Measurements from ENCODE around the gene CD320. TPM values are rescaled to one million over a fixed set of nuclear protein-coding genes. Genes with fewer than 3 reads are reported as not detected.
"Not testable (repeated sequence)": the region's sequence is repeated elsewhere in the genome, so short reads cannot be mapped to it uniquely, and the experiment has no call there.

CD320 gene
- total RNA-seq, 4 donors from 2014 or later = 49.8 to 85.3 (median 66.1) TPM

DNA sequence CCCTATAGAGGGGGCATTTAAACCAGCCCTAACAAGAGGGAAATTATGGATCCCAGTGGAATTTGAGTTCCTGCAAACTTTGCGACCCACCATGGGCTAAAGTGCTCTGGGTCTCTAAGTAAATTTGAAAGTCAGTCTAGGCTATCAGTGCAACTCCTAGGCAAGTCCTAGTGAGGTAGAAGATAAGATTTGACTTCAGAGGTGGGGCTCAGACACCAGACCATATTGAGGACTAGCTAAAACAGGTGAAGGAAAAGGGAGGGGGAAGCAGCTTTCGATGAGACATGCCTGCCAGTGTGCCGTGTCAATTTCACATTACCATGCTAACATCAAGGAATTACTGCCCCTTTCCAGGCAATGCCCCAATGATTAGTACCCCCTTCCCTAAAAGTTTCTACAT is 38.4 kb downstream of the CD320 start:
- TF ChIP-seq POLR2A (IDR thresholded peaks at IDR 0.05) = no peak
- no peak for TF ChIP-seq CTCF (IDR thresholded peaks at IDR 0.05 in 4 of 5, conservative IDR thresholded peaks at IDR 0.05 in 1 of 5)
- Histone ChIP-seq H3K4me1 (peaks cover 0 to 3% of the 10 kb centered on the region in 2 donors), H3K27ac (no peak overlapping the region), H3K9me3 (no peaks in the 10 kb centered on the region), H3K4me3 (no peak overlapping the region), H3K27me3 (no peaks in the 10 kb centered on the region), H3K36me3 (no peaks in the 10 kb centered on the region)
- in situ Hi-C loops (cut with MboI; ENCODE audit: low sequenced_read_pairs in 4 of 4) (loop anchor here in 2 of 4 donors (5.0 to 25.0 kb wide), 2 partner anchors 43 to 257 kb away; partner anchors contain the start of gene ELAVL1 (in 2 of the 2)), intact Hi-C loops (cut with DNase I; ENCODE audit: low total_unique reads) (loop anchor here (2.0 kb wide), 1 partner anchor 51 kb away; the partner anchor contains the start of genes NDUFA7 and RPS28)
- no peak for ATAC-seq
- no peak for DNase-seq

GRCh38 chr19:8265872-8266271 is 42.3 kb downstream of the CD320 start:
- intact Hi-C loops (cut with DNase I; ENCODE audit: low total_unique reads) = no loop called here
- no peak for DNase-seq
- in situ Hi-C loops (cut with MboI; ENCODE audit: low sequenced_read_pairs in 4 of 4) = loop anchor here in 2 of 4 donors (5.0 to 25.0 kb wide), 2 partner anchors 46 to 254 kb away; partner anchors contain the start of gene ELAVL1 (in 2 of the 2)
- Histone ChIP-seq H3K4me3 (no peak overlapping the region), H3K4me1 (peaks cover 0 to 3% of the 10 kb centered on the region in 2 donors), H3K27ac (no peak overlapping the region), H3K36me3 (no peaks in the 10 kb centered on the region), H3K27me3 (no peaks in the 10 kb centered on the region), H3K9me3 (no peaks in the 10 kb centered on the region)
- no peak for ATAC-seq
- TF ChIP-seq CTCF (IDR thresholded peaks at IDR 0.05 in 4 of 5, conservative IDR thresholded peaks at IDR 0.05 in 1 of 5) (no peak), POLR2A (IDR thresholded peaks at IDR 0.05) (no peak)

- in situ Hi-C loops (cut with MboI; ENCODE audit: low sequenced_read_pairs in 4 of 4) = loop anchor here in 2 of 4 donors (25.0 kb wide), 1 partner anchor 252 kb away; the partner anchor contains the start of gene ELAVL1 (in 2 of the 2)
- H3K4me3 ChIP-seq; H3K4me1 ChIP-seq; intact Hi-C loops (cut with DNase I; ENCODE audit: low total_unique reads); H3K36me3 ChIP-seq; H3K27me3 ChIP-seq; H3K27ac ChIP-seq; H3K9me3 ChIP-seq; ATAC-seq; DNase-seq: not testable (repeated sequence)
Measured at GRCh38 chr19:8264248-8264647, 43.9 kb downstream of the CD320 start.

- in situ Hi-C loops (cut with MboI; ENCODE audit: low sequenced_read_pairs in 4 of 4) = loop anchor here in 2 of 4 donors (25.0 kb wide), 1 partner anchor 250 kb away; the partner anchor contains the start of gene ELAVL1 (in 2 of the 2)
- Histone ChIP-seq H3K36me3 (no peaks in the 10 kb centered on the region), H3K27me3 (no peaks in the 10 kb centered on the region), H3K4me3 (no peak overlapping the region), H3K27ac (no peak overlapping the region), H3K9me3 (no peaks in the 10 kb centered on the region), H3K4me1 (no peaks in the 10 kb centered on the region)
- TF ChIP-seq CTCF (IDR thresholded peaks at IDR 0.05 in 4 of 5, conservative IDR thresholded peaks at IDR 0.05 in 1 of 5) = no peak
- intact Hi-C loops (cut with DNase I; ENCODE audit: low total_unique reads) = no loop called here
- ATAC-seq = no peak
- no peak for DNase-seq
Measured at GRCh38 chr19:8262431-8262830, 45.7 kb downstream of the CD320 start.

DNA sequence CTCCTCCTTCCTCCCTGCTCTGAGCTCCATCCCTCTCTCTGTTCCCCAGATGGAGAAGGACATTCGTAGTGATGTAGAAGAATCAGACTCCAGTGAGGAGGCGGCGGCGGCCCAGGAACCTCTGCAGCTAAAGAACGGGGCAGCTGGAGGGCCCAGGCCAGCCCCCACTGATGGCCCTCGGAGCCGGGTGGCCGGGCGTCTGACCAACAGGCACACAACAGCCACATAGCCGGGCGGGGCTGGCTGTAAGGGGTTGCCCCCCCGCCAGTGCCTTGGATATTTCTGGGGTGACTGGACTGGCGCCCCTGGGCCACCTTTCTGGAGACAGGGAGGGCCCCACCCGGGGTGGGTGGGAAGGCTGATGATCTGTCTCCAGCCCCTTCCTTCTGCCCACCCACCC is 46.3 kb downstream of the CD320 start:
- Histone ChIP-seq H3K9me3 (no peaks in the 10 kb centered on the region), H3K27me3 (no peaks in the 10 kb centered on the region), H3K4me1 (no peaks in the 10 kb centered on the region), H3K36me3 (no peaks in the 10 kb centered on the region), H3K27ac (no peak overlapping the region), H3K4me3 (no peak overlapping the region)
- no peak for ATAC-seq
- intact Hi-C loops (cut with DNase I; ENCODE audit: low total_unique reads) = no loop called here
- DNase-seq = no peak
- in situ Hi-C loops (cut with MboI; ENCODE audit: low sequenced_read_pairs in 4 of 4) = loop anchor here in 2 of 4 donors (25.0 kb wide), 1 partner anchor 250 kb away; the partner anchor contains the start of gene ELAVL1 (in 2 of the 2)
- TF ChIP-seq POLR2A (IDR thresholded peaks at IDR 0.05) (no peak), CTCF (IDR thresholded peaks at IDR 0.05 in 4 of 5, conservative IDR thresholded peaks at IDR 0.05 in 1 of 5) (no peak)

Data from gastrocnemius medialis (tissue), 4 donors.